ENCODE data around the gene ID4.
A peak's percentile ranks its signal among the peaks of the same experiment; 100 is the strongest.

ID4 gene

DNA sequence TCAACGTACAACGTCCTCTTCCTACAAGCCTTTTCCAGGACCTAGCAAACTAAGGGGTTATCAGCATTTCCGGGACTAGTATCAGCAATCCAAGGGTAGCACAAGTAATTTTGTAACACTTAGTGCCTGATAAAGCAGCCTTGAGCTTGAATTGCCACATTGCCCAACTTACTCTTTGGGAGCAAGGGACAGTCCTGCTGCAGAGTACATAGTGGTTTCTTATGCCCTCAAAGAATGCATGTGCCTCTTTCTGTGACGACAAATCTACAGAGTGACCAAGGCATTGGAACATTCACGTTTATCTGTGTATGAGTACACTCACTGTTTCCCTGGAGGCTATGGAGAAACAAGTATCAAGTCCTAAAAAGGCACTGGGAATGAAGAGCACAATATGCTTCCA is 3.2 kb upstream of the ID4 start:
- no peak for DNase-seq (ENCODE audit: low spot score)
- no peak for TF ChIP-seq CTCF (IDR thresholded peaks at IDR 0.05; ENCODE audit: extremely low read depth, missing control alignments)

- DNase-seq (ENCODE audit: low spot score), result no peak
- no peak for TF ChIP-seq CTCF (IDR thresholded peaks at IDR 0.05; ENCODE audit: extremely low read depth, missing control alignments)
These were observed 2.3 kb upstream of the ID4 start for GRCh38 chr6:19834858-19835257.

DNA sequence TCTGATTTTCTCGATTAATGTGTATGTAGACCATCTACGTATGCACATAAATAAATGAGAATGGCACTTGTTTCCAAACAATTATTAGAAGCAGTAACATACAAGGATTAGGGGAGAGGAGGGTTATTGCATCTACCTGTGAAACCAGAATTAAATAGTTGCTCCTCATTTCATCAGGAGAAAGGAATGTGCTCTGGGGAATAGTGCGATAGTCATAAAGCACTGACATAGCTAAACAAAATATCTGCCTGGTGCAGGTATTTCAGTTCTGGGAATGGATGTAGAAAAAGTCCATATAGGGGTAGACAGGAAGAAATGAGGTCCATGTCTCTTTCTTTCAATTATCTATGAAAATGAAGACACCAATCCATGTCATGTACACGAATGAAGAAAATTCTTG is 1.6 kb upstream of the ID4 start:
- no peak for DNase-seq (ENCODE audit: low spot score)
- no peak for TF ChIP-seq CTCF (IDR thresholded peaks at IDR 0.05; ENCODE audit: extremely low read depth, missing control alignments)

DNA sequence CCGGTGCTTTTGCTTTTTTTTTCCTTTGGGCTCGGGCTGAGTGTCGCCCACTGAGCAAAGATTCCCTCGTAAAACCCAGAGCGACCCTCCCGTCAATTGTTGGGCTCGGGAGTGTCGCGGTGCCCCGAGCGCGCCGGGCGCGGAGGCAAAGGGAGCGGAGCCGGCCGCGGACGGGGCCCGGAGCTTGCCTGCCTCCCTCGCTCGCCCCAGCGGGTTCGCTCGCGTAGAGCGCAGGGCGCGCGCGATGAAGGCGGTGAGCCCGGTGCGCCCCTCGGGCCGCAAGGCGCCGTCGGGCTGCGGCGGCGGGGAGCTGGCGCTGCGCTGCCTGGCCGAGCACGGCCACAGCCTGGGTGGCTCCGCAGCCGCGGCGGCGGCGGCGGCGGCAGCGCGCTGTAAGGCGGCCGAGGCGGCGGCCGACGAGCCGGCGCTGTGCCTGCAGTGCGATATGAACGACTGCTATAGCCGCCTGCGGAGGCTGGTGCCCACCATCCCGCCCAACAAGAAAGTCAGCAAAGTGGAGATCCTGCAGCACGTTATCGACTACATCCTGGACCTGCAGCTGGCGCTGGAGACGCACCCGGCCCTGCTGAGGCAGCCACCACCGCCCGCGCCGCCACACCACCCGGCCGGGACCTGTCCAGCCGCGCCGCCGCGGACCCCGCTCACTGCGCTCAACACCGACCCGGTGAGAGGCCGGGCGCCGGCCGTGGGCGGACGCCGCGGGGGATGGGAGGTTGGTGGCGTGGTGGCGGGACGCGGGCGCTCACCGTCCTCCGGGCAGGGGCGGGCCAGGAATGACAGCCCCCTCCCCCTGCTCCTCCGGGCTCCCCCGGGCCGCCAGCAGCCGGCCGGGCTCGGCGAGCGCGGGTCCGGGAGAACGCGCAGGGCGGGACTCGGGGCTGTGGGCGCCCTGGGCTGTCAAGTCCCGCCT is 606 bp downstream of the ID4 start:
- DNase-seq (ENCODE audit: low spot score), result peak; percentile 41
- no peak for TF ChIP-seq CTCF (IDR thresholded peaks at IDR 0.05; ENCODE audit: extremely low read depth, missing control alignments)

GRCh38 chr6:19838442-19839236 is 1.5 kb downstream of the ID4 start:
- DNase-seq (ENCODE audit: low spot score), result peak; percentile 43
- no peak for TF ChIP-seq CTCF (IDR thresholded peaks at IDR 0.05; ENCODE audit: extremely low read depth, missing control alignments)

GRCh38 chr6:19839237-19839546 is 2.0 kb downstream of the ID4 start:
- no peak for TF ChIP-seq CTCF (IDR thresholded peaks at IDR 0.05; ENCODE audit: extremely low read depth, missing control alignments)
- no peak for DNase-seq (ENCODE audit: low spot score)

DNA sequence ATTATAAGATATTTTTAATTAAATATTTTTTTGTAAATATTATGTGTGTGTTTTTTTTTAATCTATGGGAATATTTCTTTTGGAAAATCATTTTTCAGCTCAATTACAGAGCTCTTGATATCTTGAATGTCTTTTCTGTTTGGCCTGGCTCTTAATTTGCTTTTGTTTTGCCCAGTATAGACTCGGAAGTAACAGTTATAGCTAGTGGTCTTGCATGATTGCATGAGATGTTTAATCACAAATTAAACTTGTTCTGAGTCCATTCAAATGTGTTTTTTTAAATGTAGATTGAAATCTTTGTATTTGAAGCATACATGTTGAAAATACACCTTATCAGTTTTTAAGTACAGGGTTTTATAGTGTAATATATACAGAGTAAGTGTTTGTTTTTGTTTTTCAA is 2.6 kb downstream of the ID4 start:
- no peak for DNase-seq (ENCODE audit: low spot score)
- no peak for TF ChIP-seq CTCF (IDR thresholded peaks at IDR 0.05; ENCODE audit: extremely low read depth, missing control alignments)

Measured in GM20000 (cell line).